Pancreas (tissue), 10 donors: ENCODE data around the gene TRMT11. TPM values are rescaled to one million over a fixed set of nuclear protein-coding genes. Genes with fewer than 3 reads are reported as not detected.
A peak's percentile ranks its signal among the peaks of the same experiment; 100 is the strongest.

Experiments
- ATAC-seq, 4 donors: fragments of 200-7000 bp; cut with Tn5 transposase; one replicate each; pipeline versions ENCODE4 v1.8.0 to v1.9.1; 2020; ENCODE audit warnings: mild to moderate bottlenecking in 4 of 4, moderate library complexity in 4 of 4
- DNase-seq, 6 donors: peaks; one replicate each; pipeline ENCODE4 v3.0.0-alpha.2; 2020
- FAIRE-seq: peaks from 2 replicates; lab custom pipeline; 2012; peaks lifted over from hg19 to GRCh38; lab: Jason Lieb, UNC
- H3K27ac ChIP-seq, 4 donors: fragments of 200-600 bp; sonication (generic); 1 replicate in 3 of 4; 2 replicates in 1 of 4; pipeline versions ENCODE4 v1.5.0 to v1.8.0; 2020
- H3K27me3 ChIP-seq, 4 donors: fragments of 200-600 bp; one replicate each; pipeline ENCODE4 v1.8.0; 2021
- H3K36me3 ChIP-seq, 3 donors: fragments of 200-600 bp; sonication (generic) in 1 of 3; one replicate each; pipeline versions ENCODE4 v1.5.0 to v1.8.0; 2020 to 2021
- H3K4me1 ChIP-seq, 3 donors: fragments of 200-600 bp; one replicate each; pipeline ENCODE4 v1.8.0; 2021
- H3K4me3 ChIP-seq, 4 donors: fragments of 200-600 bp; sonication (generic) in 2 of 4; one replicate each; pipeline versions ENCODE4 v1.5.0 to v1.8.0; 2020 to 2021
- H3K9me3 ChIP-seq, 4 donors: fragments of 200-600 bp; one replicate each; pipeline ENCODE4 v1.8.0; 2021
- CTCF ChIP-seq, 4 donors: fragments of 200-600 bp; sonication (generic) in 3 of 4; IDR thresholded peaks; one replicate each; pipeline versions ENCODE4 v1.5.0 to v1.8.0; 2021; ENCODE audit warnings: antibody characterized with exemption in 4 of 4
- WGBS, 2 donors: extraction: QIAGEN DNeasy Blood & Tissue Kit; methylation state at CpG; one replicate each; pipeline ENCODE4 v1.1.7; 2013; 5-methylcytosine and 5-hydroxymethylcytosine counted together
- intact Hi-C, 3 donors: fragments of 100-400 bp; cut with DNase I; formaldehyde crosslinking; loops; one replicate each; pipeline versions ENCODE4 v1.11.1 to v1.14.2; 2022
- polyA plus RNA-seq, 2 donors: library from polyadenylated mRNA; stranded (reverse); fragments of 200-250 nt; gene quantifications; one replicate each; pipeline ENCODE4 v1.2.3, GENCODE V29; 2013
- total RNA-seq, 6 donors: library from RNA; stranded (reverse); fragmentation: NEBNext Ultra II Directional in 4 of 6; extraction: Animal tissue kit (Norgen Biotek cat#: 25700) in 4 of 6; gene quantifications; one replicate each; pipeline versions ENCODE4 v1.2.1 to v1.2.4, GENCODE V29; 2021 to 2023
- donor health status: healthy with polysubstance abuse.
- donor health status: DM: no; HTN: no; CAD: no; lungs with moderate emphysema.
- donor health status: DM: no; HTN: no; CAD: no.
- donor health status: control.
- donor health status: control.
- donor health status: Bipolar disorder and iron deficiency.
- donor health status: DM: yes; HTN: yes; CAD: no.
- donor health status: DM: no; HTN: no; CAD: no.
- donor health status: DM: no; HTN: no; CAD: no.
- donor health status: DM: yes; HTN: yes; CAD: no.

TRMT11 gene
- total and polyA plus RNA-seq, 8 donors = 6.1 to 11.6 (median 10.7) TPM

DNA sequence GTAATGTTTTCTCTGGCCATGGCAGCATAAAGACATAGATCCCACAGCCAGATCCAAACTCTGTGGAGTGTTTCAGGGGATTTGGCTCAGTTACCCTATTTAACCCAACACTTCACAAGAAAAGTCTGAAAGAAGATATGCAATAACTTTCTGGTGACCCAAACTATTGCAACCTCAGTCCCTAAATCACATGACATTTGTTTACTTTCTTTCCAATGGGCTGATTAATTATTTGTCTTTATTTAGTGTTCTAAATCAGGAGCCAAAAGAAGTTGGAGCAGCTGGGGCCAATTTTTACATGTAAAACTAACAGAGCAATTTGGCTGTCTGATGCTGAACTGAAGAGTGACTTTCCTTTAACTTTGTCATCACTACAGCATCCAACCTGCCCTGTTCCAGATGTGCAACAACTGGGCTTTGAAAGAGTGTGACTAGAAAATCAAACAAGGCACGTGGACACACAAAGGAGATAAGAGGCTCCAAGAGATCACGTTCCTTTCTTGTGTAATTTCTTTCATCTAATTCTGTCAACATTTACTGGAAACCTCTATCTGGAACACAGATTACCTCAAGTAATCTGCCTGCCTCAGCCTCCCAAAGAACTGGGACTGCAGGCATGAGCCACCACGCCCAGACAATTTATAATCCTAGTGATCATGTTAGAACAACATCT lies 90.8 kb downstream of the TRMT11 start:
- no peak for TF ChIP-seq CTCF (IDR thresholded peaks at IDR 0.05)
- Histone ChIP-seq H3K36me3 (no peaks in the 10 kb centered on the region), H3K9me3 (no peaks in the 10 kb centered on the region), H3K4me3 (no peak overlapping the region), H3K4me1 (peaks cover 0 to 6% (median 0%) of the 10 kb centered on the region in 3 donors), H3K27me3 (no peaks in the 10 kb centered on the region), H3K27ac (no peak overlapping the region)
- DNase-seq (no peak), ATAC-seq (peak in 3 of 4 donors; percentile 36 to 55 (median 52)), FAIRE-seq (no peak)
- intact Hi-C loops = no loop called here
- 31 to 35% methylated on average over 3 of the region's 3 CpGs for WGBS, 2 donors

DNA sequence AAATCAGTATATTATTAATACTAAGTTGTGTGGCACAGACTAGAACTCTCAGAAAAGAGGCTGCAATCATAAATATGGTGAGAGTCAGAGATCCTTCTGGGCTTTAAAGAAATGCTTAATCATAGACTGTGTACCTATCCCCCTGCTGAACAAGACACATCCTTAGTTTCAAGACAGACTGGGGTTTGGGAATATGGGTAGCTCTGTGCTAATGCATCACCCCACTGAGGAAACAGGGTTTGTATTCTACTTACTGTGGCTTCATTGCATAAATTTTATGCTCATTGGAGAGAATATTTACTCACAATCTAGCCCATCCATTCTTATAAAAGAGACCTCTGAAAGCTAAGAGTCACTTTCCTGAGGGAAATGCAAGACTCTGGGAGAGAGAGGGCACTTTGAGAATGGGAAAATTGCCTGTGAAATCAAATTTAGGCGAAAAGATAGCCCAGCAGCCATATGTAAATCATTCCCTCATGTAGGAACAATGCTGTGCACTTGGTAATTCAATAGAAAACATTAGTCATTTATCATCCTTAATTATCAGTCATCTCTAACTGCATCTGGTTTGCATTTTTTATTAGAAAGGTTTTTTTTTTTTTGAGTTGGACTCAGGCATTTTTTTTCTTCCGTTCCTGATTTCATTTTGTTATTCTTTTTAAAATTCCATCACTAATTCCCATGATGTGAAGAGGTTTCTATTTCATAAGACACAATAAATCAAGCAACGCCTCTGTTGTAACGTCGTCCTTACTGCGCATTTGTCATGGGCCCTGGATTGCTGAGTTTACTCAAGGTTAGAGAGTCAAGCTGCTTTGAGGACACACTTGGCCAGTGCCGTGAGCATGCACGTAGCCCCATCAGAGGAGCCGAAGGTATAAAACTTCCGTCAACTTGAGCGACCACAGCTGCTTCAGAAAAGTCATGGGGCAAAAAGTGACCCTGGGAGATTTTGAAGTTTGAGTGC lies 91.8 kb downstream of the TRMT11 start:
- 94 to 96% methylated on average over 11 of the region's 11 CpGs for WGBS, 2 donors

DNA sequence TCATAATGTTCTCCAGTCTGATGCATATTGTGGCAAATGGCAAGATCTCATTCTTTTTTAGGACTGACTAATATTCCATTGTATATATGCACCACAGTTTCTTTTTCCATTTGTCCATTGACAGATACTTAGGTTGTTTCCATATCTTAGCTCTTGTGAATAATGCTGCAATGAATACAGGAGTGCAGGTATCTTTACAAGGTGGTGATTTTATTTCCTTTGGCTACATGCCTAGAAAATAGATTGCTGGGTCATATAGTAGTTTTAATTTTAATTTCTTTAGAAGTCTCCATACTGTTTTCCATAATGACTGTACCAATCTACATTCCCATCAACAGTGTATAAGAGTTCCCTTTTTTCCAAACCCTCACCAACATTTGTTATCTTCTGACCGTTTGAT lies 97.5 kb downstream of the TRMT11 start:
- no peak overlapping the region for H3K4me3 ChIP-seq
- intact Hi-C loops = no loop called here
- no peaks in the 10 kb centered on the region for H3K27me3 ChIP-seq
- ATAC-seq (no peak), DNase-seq (no peak), FAIRE-seq (no peak)
- no peak overlapping the region for H3K27ac ChIP-seq
- no peaks in the 10 kb centered on the region for H3K36me3 ChIP-seq
- 89 to 92% methylated on average over 1 of the region's 1 CpG for WGBS, 2 donors
- TF ChIP-seq CTCF (IDR thresholded peaks at IDR 0.05) = no peak
- no peaks in the 10 kb centered on the region for H3K9me3 ChIP-seq
- no peaks in the 10 kb centered on the region for H3K4me1 ChIP-seq

More for the DNA sequence above, 91.8 kb downstream of the TRMT11 start:
- no peak for DNase-seq
- no peaks in the 10 kb centered on the region for H3K27me3 ChIP-seq
- intact Hi-C loops = no loop called here
- FAIRE-seq = no peak
- H3K4me3 ChIP-seq = no peak overlapping the region
- H3K4me1 ChIP-seq = peaks cover 0 to 6% (median 0%) of the 10 kb centered on the region in 3 donors
- H3K36me3 ChIP-seq = no peaks in the 10 kb centered on the region
- H3K27ac ChIP-seq = no peak overlapping the region
- no peak for TF ChIP-seq CTCF (IDR thresholded peaks at IDR 0.05)
- no peaks in the 10 kb centered on the region for H3K9me3 ChIP-seq
- ATAC-seq = peak in 2 of 4 donors; percentile 48 to 54

DNA sequence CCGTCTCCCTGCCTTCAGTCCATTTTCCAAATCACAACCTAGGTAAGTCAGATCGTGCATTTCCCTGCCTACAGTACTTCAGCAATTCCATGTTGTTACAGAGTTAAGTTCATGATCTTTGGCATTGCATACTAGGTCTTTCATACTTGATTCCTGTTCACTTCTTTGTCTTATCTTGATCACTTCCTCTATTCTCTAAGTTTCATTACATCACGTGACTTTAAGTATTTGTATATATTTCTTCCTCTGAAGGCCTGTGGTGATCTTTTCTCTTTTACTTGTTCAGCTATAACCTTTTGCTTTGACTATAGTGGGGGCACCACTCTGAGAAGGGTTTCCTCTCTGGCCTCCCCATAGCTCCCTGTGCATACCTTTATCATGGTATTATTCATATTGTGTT lies 100.2 kb downstream of the TRMT11 start:
- H3K36me3 ChIP-seq = no peaks in the 10 kb centered on the region
- TF ChIP-seq CTCF (IDR thresholded peaks at IDR 0.05) = no peak
- ATAC-seq (no peak), DNase-seq (no peak), FAIRE-seq (no peak)
- intact Hi-C loops = no loop called here
- H3K27me3 ChIP-seq = no peaks in the 10 kb centered on the region
- no peaks in the 10 kb centered on the region for H3K9me3 ChIP-seq
- H3K27ac ChIP-seq = no peak overlapping the region
- H3K4me1 ChIP-seq = no peaks in the 10 kb centered on the region
- 84 to 88% methylated on average over 3 of the region's 3 CpGs for WGBS, 2 donors
- no peak overlapping the region for H3K4me3 ChIP-seq

Other genes with a start within 250 kb of the TRMT11 start
- 1 to 10 TPM; 1.7 to 2.9 (median 2.0) TPM for gene HEY2, start 236.9 kb upstream of the TRMT11 start, total RNA-seq
- 1 to 10 TPM; 1.3 to 1.6 TPM for gene HEY2, start 236.9 kb upstream of the TRMT11 start, polyA plus RNA-seq
- gene NCOA7, start 195.6 kb upstream of the TRMT11 start, total RNA-seq = 10 to 100 TPM; 12.0 to 66.7 (median 15.5) TPM
- gene NCOA7, start 195.6 kb upstream of the TRMT11 start, polyA plus RNA-seq = 10 to 100 TPM in 1 of 2 donors, 1 to 10 TPM in 1; 7.4 to 10.4 TPM
- 10 to 100 TPM in 5 of 6 donors, 1 to 10 TPM in 1; 9.9 to 15.7 (median 11.9) TPM for gene HINT3, start 29.8 kb upstream of the TRMT11 start, total RNA-seq
- 1 to 10 TPM; 2.6 to 8.7 TPM for gene HINT3, start 29.8 kb upstream of the TRMT11 start, polyA plus RNA-seq